ENCODE data around the gene MTOR. TPM values are rescaled to one million over a fixed set of nuclear protein-coding genes. Genes with fewer than 3 reads are reported as not detected.
A peak's percentile ranks its signal among the peaks of the same experiment; 100 is the strongest.
"Not testable (repeated sequence)": the region's sequence is repeated elsewhere in the genome, so short reads cannot be mapped to it uniquely, and the experiment has no call there.

MTOR gene
- total and polyA plus RNA-seq, 2 experiments from 2014 or later, result 10.6 to 30.7 TPM

DNA sequence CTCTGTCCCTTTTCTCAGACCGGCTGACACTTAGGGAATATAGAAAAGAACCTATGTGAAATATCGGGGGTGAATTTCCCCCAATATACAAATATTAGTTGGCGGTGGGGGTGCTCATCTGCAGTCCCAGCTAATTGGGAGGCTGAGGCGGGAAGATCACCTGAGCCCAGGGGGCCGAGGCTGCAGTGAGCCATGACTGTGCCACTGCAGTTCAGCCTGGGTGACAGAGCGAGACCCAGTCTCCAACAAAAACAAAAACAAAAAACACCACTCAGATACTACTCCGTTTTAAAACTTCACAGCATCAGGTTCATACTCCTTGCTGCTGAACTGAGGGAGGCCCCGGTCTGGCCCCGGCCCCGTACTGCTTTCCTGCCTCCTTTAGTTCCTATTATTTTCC is 156.8 kb downstream of the MTOR start:
- Histone ChIP-seq H3K27me3 (replicated peaks; ENCODE audit: insufficient read depth) (no peaks in the 10 kb centered on the region), H3K36me3 (ENCODE audit: low read depth) (peaks cover 32% of the 10 kb centered on the region; the same call in 1 of the 2 replicates), H3K9me2 (ENCODE audit: insufficient read depth) (no peaks in the 10 kb centered on the region), H3K9me3 (ENCODE audit: low read depth) (no peaks in the 10 kb centered on the region), H3K4me1 (ENCODE audit: insufficient read depth) (no peaks in the 10 kb centered on the region), H3K9ac (no peak overlapping the region), H3K4me2 (ENCODE audit: unreplicated experiment) (no peak overlapping the region), H4K20me1 (ENCODE audit: insufficient read depth) (no peaks in the 10 kb centered on the region), H3K27ac (no peak overlapping the region), H3K4me3 (no peak overlapping the region), H3K79me2 (ENCODE audit: insufficient read depth) (no peaks in the 10 kb centered on the region), H3F3A (ENCODE audit: insufficient read depth) (no peaks in the 10 kb centered on the region), H2AFZ (no peak overlapping the region)
- 88 to 91% methylated on average over 10 of the region's 10 CpGs for WGBS, 2 experiments (ENCODE audit: low coverage in 1 of 2, low lambda C conversion rate in 2 of 2, missing lambda C conversion rate in 2 of 2)
- no peak for DNase-seq
- in situ Hi-C loops (cut with MboI), result no loop called here
- TF ChIP-seq EZH2 (IDR thresholded peaks at IDR 0.05; ENCODE audit: insufficient read depth, poor library complexity, severe bottlenecking), result no peak
- TF ChIP-seq EZH2phosphoT487 (IDR thresholded peaks at IDR 0.05; ENCODE audit: insufficient read depth, low read depth), result no peak

DNA sequence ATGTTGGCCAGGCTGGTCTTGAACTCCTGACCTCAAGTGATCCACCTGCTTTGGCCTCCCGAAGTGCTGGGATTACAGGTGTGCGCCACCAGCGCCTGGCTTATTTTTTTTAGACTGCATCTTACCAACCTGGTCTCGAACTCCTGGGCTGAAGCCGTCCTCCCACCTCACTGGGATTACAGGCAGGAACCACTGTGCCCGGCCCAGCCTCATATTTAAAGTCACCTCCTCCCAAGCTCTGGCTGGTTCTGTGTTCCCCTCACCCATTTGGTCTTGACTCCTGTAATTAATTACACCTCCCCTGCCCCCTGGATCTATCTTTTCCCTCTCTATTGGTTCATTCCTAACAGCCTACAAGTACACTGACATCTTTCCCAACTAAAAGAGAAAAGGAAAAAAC is 161.0 kb downstream of the MTOR start:
- no peak overlapping the region for H3K27ac ChIP-seq
- DNase-seq, result no peak
- WGBS, 2 experiments (ENCODE audit: low coverage in 1 of 2, low lambda C conversion rate in 2 of 2, missing lambda C conversion rate in 2 of 2), result 91 to 95% methylated on average over 6 of the region's 6 CpGs

DNA sequence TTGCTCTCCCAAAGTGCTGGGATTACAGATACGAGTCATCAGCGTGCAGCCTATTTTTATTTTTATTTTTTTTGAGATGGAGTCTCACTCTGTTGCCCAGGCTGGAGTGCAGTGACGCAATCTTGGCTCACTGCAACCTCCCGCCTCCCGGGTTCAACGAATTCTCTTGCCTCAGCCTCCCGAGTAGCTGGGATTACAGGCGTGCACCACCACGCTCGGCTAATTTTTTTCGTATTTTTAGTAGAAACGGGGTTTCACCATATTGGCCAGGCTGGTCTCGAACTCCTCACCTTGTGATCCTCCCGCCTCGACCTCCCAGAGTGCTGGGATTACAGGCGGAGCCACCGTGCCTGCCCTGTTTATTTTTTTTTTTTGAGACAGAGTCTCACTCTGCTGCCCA is 161.5 kb downstream of the MTOR start:
- H3K27me3 ChIP-seq (replicated peaks; ENCODE audit: insufficient read depth); H3F3A ChIP-seq (ENCODE audit: insufficient read depth); H3K27ac ChIP-seq; H2AFZ ChIP-seq; H3K4me2 ChIP-seq (ENCODE audit: unreplicated experiment); in situ Hi-C loops (cut with MboI); H3K9me3 ChIP-seq (ENCODE audit: low read depth); DNase-seq; H3K9ac ChIP-seq; H3K9me2 ChIP-seq (ENCODE audit: insufficient read depth); H3K4me3 ChIP-seq; H4K20me1 ChIP-seq (ENCODE audit: insufficient read depth); H3K4me1 ChIP-seq (ENCODE audit: insufficient read depth): not testable (repeated sequence)
- H3K36me3 ChIP-seq (ENCODE audit: low read depth), result peaks cover 11% of the 10 kb centered on the region; the same call in 1 of the 2 replicates
- WGBS, 2 experiments (ENCODE audit: low coverage in 1 of 2, low lambda C conversion rate in 2 of 2, missing lambda C conversion rate in 2 of 2), result 92 to 94% methylated on average over 17 of the region's 17 CpGs
- peaks cover 36% of the 10 kb centered on the region for H3K79me2 ChIP-seq (ENCODE audit: insufficient read depth)

More for the DNA sequence above, 161.0 kb downstream of the MTOR start:
- Histone ChIP-seq H3K27me3 (replicated peaks; ENCODE audit: insufficient read depth) (no peaks in the 10 kb centered on the region), H3K79me2 (ENCODE audit: insufficient read depth) (peaks cover 32% of the 10 kb centered on the region), H3K4me3 (no peak overlapping the region), H3K9ac (no peak overlapping the region), H3K36me3 (ENCODE audit: low read depth) (peaks cover 13% of the 10 kb centered on the region; the same call in 1 of the 2 replicates), H2AFZ (no peak overlapping the region), H3K4me1 (ENCODE audit: insufficient read depth) (peaks cover 10% of the 10 kb centered on the region), H3K9me3 (ENCODE audit: low read depth) (no peaks in the 10 kb centered on the region), H4K20me1 (ENCODE audit: insufficient read depth) (no peaks in the 10 kb centered on the region), H3K9me2 (ENCODE audit: insufficient read depth) (no peaks in the 10 kb centered on the region), H3K4me2 (ENCODE audit: unreplicated experiment) (no peak overlapping the region), H3F3A (ENCODE audit: insufficient read depth) (no peaks in the 10 kb centered on the region)
- TF ChIP-seq EZH2 (IDR thresholded peaks at IDR 0.05; ENCODE audit: insufficient read depth, poor library complexity, severe bottlenecking) (no peak), EZH2phosphoT487 (IDR thresholded peaks at IDR 0.05; ENCODE audit: insufficient read depth, low read depth) (no peak)
- in situ Hi-C loops (cut with MboI), result no loop called here

DNA sequence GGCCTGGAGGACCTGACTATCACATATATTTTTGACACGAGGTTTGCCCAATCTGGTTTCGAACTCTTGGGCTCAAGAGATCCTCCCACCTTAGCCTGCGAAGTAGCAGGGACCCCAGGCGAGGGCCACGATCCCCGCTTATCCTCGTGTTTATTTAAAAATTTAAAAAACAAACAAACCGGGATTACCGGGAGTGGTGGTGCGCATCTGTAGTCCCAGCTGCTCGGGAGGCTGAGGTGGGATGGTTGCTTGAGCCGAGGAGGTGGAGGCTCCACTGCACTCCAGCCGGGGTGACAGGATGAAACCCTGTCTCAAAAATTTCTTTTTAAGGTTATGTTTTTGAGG is 162.2 kb downstream of the MTOR start:
- no peak for TF ChIP-seq EZH2 (IDR thresholded peaks at IDR 0.05; ENCODE audit: insufficient read depth, poor library complexity, severe bottlenecking)
- TF ChIP-seq EZH2phosphoT487 (IDR thresholded peaks at IDR 0.05; ENCODE audit: insufficient read depth, low read depth), result no peak
- in situ Hi-C loops (cut with MboI), result no loop called here
- H3K9me3 ChIP-seq (ENCODE audit: low read depth), result no peaks in the 10 kb centered on the region
- no peak for DNase-seq
- no peaks in the 10 kb centered on the region for H3K27me3 ChIP-seq (replicated peaks; ENCODE audit: insufficient read depth)
- peak overlapping the region; percentile 74 for H3K27ac ChIP-seq
- H3F3A ChIP-seq (ENCODE audit: insufficient read depth), result no peaks in the 10 kb centered on the region
- 63 to 69% methylated on average over 13 of the region's 13 CpGs for WGBS, 2 experiments (ENCODE audit: low coverage in 1 of 2, low lambda C conversion rate in 2 of 2, missing lambda C conversion rate in 2 of 2)
- no peaks in the 10 kb centered on the region for H3K9me2 ChIP-seq (ENCODE audit: insufficient read depth)
- no peaks in the 10 kb centered on the region for H4K20me1 ChIP-seq (ENCODE audit: insufficient read depth)
- H3K9ac ChIP-seq, result peak overlapping the region; percentile 98
- peak overlapping the region; percentile 94 for H3K4me2 ChIP-seq (ENCODE audit: unreplicated experiment)
- H2AFZ ChIP-seq, result peak overlapping the region; percentile 94
- peaks cover 10% of the 10 kb centered on the region for H3K4me1 ChIP-seq (ENCODE audit: insufficient read depth)
- peaks cover 39% of the 10 kb centered on the region for H3K79me2 ChIP-seq (ENCODE audit: insufficient read depth)
- peaks cover 18% of the 10 kb centered on the region for H3K36me3 ChIP-seq (ENCODE audit: low read depth)
- peak overlapping the region; percentile 96 for H3K4me3 ChIP-seq
